Retina (tissue), 1 donor: Measurements from ENCODE around the gene PRR16.

Source experiments
- DNase-seq: peaks from one replicate; pipeline ENCODE4 v3.0.0-alpha.2; 2016

Gene PRR16

DNA sequence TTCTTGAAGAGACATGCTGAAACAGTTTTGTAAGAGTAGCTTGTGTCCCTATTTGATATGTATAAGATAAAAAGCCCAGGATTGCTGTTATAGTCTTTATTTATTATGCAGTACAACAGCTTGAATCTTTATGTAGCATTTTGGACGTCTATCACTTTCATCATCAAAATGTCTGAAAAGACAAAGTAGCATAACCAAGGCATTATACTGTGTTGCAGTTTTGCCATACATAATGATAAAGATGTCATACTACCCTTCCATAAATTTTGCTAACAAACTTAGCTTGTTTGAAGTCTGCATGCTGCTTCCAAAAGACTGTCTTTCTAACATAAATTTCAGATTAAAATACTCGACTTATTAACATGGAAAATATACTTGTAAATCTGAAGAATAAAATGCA is 127.8 kb downstream of the PRR16 start:
- no peak for DNase-seq

- no peak for DNase-seq
These were observed 135.5 kb downstream of the PRR16 start for GRCh38 chr5:120599576-120599975.

DNA sequence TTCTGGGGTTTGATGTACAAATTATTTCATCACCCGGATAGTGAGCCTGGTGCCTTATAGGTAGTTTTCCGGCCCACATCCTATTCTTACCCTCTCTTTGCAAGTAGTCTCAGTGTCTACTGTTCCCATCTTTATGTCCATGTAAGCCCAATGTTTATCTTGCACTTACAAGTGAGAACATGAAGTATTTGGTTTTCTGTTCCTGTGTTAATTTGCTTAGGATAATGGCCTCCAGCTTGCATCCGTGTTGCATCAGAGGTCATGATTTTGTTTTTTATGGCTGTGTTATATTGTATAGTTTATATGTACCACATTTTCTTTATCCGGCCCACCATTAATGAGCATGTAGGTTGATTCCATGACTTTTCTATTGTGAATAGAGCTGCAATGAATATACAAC is 136.5 kb downstream of the PRR16 start:
- no peak for DNase-seq

DNA sequence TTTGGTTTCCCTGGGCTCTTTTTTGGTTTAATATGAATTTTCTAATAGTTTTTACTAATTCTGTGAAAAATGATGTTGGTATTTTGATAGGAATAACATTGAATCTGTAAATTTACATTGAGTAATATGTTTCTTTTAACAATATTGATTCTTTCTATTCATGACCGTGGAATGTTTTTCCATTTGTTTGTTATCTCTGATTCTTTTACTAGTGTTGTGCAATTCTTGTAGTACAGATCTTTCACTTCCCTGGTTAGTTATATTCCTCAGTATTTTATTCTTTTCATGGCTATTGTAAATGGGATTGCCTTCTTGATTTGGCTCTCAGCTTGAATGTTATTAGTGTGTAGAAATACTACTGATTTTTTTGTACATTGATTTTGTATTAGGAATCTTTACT is 137.9 kb downstream of the PRR16 start:
- DNase-seq: no peak

GRCh38 chr5:120604884-120605283 is 140.8 kb downstream of the PRR16 start:
- no peak for DNase-seq

- DNase-seq: no peak
These were observed 141.4 kb downstream of the PRR16 start for GRCh38 chr5:120605325-120606079.

- no peak for DNase-seq
These were observed 145.5 kb downstream of the PRR16 start for GRCh38 chr5:120609570-120609969.

- DNase-seq: no peak
These were observed 146.0 kb downstream of the PRR16 start for GRCh38 chr5:120610145-120610544.

DNA sequence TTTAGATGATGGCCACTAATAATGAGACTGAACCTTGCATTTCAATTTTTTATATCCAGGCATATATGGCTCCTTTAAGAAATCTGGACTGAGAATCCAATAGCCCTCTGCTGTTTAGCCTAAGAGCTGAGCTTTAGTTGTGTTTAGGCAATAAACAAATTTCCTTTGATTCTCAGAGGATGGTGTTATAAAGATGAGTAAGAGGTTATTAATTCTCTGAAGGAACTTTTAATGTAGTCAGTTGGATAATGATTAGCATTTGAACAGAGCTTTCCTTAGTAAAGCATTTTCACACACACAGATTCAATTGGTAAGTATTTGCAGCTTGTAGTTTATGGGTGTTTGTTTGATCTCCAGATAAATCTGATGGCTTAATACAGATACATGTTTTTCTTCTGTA is 149.6 kb downstream of the PRR16 start:
- DNase-seq: no peak

- DNase-seq: peak; percentile 15
These were observed 150.6 kb downstream of the PRR16 start for GRCh38 chr5:120614531-120615180.

GRCh38 chr5:120615967-120616645 is 152.0 kb downstream of the PRR16 start:
- DNase-seq: no peak

DNA sequence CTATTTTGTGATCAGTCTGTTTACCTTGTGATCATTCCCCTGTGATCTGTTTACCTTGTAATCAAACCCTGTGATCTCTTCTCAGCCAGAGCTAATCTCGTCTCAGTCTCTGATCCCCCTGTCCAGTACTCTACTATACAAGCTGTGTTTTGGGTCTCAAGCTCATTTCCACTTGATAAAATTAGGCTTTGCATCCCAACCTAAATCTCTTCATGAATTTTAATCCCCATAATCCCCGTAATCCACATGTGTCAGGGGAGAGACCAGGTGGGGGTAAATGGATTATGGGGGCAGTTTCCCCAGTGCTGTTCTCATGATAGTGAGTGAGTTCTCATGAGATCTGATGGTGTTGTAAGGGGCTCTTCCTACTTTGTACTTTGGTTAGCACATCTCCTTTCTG is 157.2 kb downstream of the PRR16 start:
- no peak for DNase-seq

- no peak for DNase-seq
These were observed 160.0 kb downstream of the PRR16 start for GRCh38 chr5:120624021-120624563.

DNA sequence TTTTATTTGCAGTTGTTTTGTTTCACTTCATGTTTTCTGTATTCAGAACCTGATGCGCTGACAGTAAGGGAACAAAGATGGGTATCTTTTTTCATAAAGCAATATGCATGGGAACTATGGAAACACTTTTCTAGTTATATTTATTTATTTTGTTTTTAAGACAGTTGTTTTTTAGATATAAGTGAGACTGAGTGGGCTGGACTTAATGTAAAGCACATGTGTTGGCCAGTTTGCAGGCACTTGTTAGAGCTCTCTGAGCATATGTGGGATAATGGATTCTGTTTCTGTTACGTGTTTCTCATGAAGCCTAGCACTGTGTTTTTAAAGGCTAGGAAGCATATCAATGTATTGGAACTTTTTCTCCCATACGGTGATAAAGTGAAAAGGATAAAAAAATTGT is 164.1 kb downstream of the PRR16 start:
- DNase-seq: no peak

- DNase-seq: no peak
These were observed 166.4 kb downstream of the PRR16 start for GRCh38 chr5:120630550-120630949.

GRCh38 chr5:120631611-120632010 is 167.5 kb downstream of the PRR16 start:
- no peak for DNase-seq

DNA sequence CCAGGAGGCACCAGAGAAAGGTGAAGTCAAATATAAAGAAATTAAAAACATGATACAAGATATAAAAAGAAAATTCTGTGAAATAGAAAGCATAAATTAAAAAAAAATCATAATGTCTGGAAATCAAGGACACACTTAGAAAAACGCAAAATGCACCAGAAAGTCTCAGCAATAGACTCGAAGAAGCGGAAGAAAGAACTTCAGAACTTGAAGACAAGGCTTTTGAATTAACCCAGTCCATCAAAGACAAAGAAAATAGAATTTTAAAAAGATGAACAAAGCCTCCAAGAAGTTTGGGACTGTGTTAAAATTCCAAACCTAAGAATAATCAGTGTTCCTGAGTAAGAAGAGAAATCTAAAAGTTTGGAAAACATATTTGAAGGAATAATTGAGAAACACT is 168.3 kb downstream of the PRR16 start:
- no peak for DNase-seq

- DNase-seq: no peak
These were observed 174.3 kb downstream of the PRR16 start for GRCh38 chr5:120638449-120638848.

- no peak for DNase-seq
These were observed 176.7 kb downstream of the PRR16 start for GRCh38 chr5:120640778-120641177.

DNA sequence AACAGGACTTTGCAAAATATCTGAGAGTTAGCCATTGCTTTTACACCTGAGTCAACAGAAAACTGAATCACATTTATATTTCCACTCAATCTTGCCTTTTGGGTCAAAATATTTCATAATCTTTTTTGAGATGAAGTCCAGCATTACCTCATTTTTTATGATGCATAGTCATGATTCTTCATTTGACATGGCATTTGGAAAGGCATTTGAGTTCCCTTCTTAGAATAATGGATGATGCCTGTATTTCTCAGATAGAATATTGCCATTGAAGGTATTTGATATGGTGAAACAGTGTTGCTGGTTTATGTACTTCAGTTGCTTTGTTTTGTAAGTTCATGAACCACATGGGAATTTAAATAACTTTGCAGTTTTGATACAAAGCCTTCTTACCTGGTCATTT is 180.4 kb downstream of the PRR16 start:
- no peak for DNase-seq

- peak; percentile 22 for DNase-seq
These were observed 191.8 kb downstream of the PRR16 start for GRCh38 chr5:120655828-120656435.

DNA sequence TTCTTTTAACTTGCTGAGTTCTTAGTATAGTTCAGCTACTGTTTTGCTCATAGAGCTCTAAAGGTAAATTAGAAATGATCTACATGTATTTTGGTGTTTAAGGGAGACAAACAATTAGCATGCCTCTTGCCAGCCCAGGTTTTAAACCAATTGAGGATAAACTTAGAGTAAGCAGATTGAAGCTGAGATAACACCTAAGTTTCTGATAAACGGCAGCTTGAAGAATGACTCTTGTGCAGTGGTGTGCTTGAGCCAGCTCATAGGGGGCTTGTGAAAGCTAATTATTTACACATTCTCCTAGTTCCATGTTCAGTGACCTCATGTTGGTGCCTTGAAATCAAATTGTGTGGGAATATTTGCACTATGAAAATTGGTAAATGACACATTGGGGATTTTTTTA is 193.0 kb downstream of the PRR16 start:
- DNase-seq: no peak

DNA sequence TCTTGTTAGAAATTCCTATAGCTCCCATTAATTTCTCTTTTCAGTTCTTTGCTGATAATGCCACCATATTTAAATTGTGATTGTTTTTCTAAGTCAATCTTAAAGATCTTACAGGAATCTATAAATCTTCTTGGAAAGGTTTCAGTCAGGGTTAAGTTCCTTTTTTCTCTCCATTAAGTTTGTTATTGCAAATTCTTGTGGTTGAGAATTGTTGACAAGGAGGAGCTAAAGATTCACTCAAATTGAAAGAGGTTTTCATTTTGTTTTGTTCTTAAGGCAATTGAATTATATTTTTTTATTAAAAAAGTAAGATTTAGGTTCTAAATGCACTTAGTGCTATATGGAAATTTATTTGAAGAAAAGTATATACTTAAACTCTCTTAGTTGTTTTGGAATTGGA is 213.4 kb downstream of the PRR16 start:
- DNase-seq: no peak
